GM19025 (cell line): Measurements from ENCODE around the gene KCNE2.
"Not testable (repeated sequence)": the region's sequence is repeated elsewhere in the genome, so short reads cannot be mapped to it uniquely, and the experiment has no call there.

Experiments
- ATAC-seq: cut with Tn5 transposase; IDR thresholded peaks from one replicate; pipeline ENCODE4 v1.9.1; 2021; ENCODE audit warnings: mild to moderate bottlenecking, low read depth, moderate library complexity; ENCODE audit not compliant: unreplicated experiment

KCNE2 gene

DNA sequence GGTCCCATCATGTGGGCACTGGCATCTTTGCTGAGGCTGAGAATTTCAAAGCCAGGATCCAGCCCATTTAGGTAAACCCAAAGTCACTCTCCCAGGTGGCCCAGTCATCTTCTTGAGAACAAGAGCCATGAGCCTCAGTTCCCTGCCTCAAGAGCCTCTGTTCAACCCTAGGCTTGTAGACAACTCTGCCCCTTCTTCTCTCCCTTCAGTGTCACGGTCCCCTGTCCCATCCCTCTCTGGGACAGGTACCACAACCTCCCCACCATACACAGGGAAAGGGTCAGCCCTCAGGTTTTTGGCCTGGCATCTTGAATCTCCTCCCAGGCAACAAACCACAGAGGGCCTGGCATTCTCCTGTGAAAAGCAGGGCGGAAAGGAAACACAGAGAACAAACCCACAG lies 41.9 kb downstream of the KCNE2 start:
- ATAC-seq: not testable (repeated sequence)

DNA sequence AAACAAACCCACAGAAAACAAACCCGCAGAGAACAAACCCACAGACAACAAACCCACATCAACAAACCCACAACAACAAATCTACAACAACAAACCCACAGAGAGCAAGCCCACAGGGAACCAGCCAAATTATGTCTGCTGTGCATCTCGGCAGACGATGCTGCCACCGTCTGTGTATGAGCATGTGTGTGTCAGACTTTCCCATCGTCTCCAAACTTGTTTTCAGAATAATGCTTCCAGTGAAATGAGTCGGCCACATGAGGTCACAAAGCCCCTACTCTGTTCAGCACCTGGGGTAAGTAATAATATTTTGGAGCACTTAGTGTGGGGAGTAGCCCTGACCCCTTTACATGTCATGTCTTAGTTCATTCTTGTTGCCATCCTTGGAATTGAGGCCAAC lies 42.3 kb downstream of the KCNE2 start:
- not testable (repeated sequence) for ATAC-seq

- not testable (repeated sequence) for ATAC-seq
Measured at GRCh38 chr21:34406676-34407075, 42.9 kb downstream of the KCNE2 start.

DNA sequence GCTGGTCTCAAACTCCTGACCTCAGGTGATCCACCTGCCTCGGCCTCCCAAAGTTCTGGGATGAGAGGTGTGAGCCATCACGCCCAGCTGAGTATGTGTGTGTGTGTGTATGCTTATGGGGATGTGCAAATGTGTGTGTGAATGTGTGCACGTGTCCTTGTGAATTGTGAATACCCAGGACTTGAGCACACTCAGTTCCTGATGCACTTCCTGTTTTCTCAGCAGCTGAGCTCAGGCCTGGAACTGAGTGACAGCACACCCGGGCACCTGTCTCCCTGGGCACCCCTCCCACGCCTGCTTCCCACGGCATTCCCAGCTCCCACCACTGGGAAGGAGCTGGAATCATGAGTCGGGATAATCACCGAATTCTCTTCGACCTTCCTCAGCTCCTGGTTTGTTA lies 43.5 kb downstream of the KCNE2 start:
- ATAC-seq: not testable (repeated sequence)

GRCh38 chr21:34417448-34418077 lies 53.8 kb downstream of the KCNE2 start:
- ATAC-seq: not testable (repeated sequence)
